Islet of Langerhans (tissue), 1 donor: ENCODE results near the gene DOC2B.
"Not testable (repeated sequence)": the region's sequence is repeated elsewhere in the genome, so short reads cannot be mapped to it uniquely, and the experiment has no call there.

Experiments used
- FAIRE-seq: peaks from one replicate; lab custom pipeline; 2011; peaks lifted over from hg19 to GRCh38; lab: Jason Lieb, UNC

Gene DOC2B

GRCh38 chr17:144936-145670 lies 36.3 kb downstream of the DOC2B start:
- no peak for FAIRE-seq

DNA sequence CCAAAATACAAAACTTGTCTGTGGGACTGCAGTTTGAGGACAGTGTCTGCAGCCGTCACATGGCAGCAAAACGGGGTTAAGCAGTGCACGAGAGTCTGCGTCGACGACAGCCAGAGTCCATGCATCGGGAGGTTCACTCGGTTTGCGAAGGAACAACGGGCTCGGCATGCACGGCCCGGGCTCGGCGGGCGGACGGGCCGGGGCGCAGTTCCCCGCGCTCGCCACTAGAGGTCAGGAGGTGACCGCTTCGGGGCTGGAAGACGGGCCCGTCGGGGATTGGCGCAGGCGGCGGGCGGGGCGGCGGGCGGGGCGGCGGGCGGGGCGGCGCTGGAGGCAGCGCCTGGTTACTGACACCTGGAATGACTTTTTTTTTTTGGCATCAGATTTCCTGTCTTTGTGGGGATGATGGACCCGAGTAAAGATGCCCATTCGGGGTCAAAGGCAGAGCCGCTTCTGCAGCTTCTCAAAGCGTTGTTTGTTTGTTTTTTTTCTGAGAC lies 37.6 kb downstream of the DOC2B start:
- no peak for FAIRE-seq

DNA sequence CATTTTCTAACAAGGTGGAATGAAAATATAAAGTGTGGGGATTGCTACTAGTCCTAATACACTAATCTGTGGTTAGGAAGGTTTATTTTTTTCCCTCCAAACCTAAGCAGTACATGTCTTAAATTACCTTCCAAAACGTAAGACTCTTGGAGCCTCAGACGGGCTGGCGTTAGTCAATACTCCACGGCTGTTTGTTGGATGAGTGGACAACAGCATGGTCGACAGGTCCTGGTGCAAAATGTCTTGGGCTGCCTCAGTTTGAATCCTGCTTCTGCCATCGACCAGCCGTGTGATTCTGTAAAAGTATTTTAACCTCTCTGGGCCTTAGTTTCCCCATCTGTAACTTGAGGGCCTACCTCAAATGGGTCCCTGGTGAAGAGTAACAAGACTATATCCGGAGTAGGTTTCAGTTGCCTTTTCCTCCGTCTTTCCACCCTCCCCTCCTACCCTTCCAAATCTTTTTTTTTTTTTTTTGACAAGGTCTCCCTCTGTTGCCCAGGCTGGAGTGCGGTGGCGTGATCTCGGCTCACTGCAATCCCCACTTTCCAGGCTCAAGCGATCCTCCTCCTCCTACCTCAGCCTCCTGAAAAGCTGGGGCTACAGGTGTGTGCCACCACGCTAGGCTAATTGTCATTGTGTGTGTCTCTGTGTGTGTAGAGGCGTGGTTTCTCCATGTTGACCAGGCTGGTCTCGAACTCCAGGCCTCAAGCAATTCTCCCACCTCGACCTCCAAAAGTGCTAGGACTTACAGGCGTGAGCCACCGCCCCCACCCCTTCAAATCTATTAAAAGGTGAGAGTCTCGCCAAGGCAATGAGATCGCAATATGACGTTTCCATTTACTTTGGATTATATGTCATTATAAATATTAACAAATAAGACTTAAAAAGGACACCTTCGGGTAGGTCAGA lies 38.3 kb downstream of the DOC2B start:
- no peak for FAIRE-seq

- FAIRE-seq: no peak
Measured at GRCh38 chr17:142102-142661, 39.3 kb downstream of the DOC2B start.

DNA sequence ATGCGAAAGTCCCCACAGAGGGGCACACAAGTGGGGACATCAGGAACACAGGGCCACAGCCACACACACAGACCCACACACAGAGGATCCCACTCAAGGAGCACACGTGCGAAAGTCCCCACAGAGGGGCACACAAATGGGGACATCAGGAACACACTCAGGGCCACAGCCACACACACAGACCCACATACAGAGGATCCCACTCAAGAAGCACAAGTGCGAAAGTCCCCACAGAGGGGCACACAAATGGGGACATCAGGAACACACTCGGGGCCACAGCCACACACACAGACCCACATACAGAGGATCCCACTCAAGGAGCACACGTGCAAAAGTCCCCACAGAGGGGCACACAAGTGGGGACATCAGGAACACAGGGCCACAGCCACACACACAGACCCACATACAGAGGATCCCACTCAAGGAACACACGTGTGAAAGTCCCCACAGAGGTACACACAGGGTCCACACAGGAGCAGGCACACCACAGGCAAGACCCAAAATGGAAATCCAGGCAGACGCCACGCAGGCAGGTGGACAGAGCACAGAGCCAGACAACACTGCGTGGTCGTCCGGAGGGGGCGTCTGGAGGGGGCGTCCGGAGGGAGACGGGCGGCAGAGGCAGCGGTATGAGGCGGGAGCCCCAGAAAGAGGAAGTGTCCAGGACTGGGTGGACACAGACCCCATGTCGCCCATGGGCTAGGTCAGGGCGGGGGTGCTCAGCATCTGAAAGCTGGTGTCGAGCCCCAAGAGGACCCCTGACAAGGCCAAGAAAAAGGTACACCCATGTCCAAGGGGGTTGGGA lies 41.8 kb downstream of the DOC2B start:
- not testable (repeated sequence) for FAIRE-seq

GRCh38 chr17:137166-137807 lies 44.2 kb downstream of the DOC2B start, which contains the start of gene SCGB1C2:
Gene SCGB1C2, plus strand, starts transcription at chr17:137569. Its CDS starts 22 bp downstream, at chr17:137591.
- FAIRE-seq: not testable (repeated sequence)

- not testable (repeated sequence) for FAIRE-seq
Measured at GRCh38 chr17:136531-136930, 44.9 kb downstream of the DOC2B start.

- not testable (repeated sequence) for FAIRE-seq
Measured at GRCh38 chr17:135895-136294, 45.6 kb downstream of the DOC2B start.

DNA sequence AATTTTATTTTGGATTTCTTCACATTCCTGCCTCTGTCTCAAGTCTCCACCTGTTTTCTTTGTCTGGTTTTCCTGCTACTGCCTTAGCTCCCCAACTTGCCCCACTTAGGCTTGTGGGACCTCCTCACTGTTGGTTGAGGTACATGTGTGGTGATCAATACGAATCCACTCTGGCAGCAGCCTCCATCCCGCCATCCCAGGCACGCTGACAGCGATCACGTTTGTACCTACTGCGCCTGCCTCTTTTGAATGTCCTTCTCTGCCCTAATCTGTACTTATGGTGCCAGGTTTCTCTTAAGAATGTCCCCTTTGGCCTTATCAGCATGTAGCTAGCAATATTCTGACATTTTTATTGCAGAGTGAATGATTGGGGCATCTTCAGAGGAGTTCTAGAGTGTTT lies 46.4 kb downstream of the DOC2B start:
- not testable (repeated sequence) for FAIRE-seq

GRCh38 chr17:134332-134785 lies 47.1 kb downstream of the DOC2B start:
- not testable (repeated sequence) for FAIRE-seq

GRCh38 chr17:133932-134331 lies 47.5 kb downstream of the DOC2B start:
- not testable (repeated sequence) for FAIRE-seq

DNA sequence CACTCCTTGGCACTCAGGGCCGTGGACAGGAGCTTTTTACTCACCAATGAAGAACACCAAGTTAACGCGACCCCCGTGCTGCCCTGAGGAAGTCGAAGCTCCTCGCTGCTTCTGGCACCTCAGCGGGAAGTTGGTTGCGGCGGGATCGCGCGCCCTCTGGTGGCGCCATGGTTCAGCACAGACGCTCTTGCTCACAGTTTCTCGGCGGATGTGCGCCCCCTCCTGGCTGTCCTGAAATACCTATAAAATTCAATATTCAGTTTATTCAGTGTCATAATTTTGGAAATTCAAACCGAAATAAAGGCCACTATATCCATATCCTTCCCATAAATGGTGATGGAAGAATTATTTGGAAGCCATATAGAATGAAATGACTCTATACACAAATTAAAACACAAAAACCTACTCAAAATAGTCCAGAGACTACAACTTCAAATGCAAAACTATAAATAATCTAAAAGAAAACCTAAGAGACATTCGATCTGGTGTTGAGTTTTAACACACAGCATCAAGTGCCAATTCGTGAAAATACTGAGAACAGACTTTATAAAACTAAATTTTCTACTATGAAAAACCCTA lies 63.0 kb downstream of the DOC2B start:
- FAIRE-seq: not testable (repeated sequence)

DNA sequence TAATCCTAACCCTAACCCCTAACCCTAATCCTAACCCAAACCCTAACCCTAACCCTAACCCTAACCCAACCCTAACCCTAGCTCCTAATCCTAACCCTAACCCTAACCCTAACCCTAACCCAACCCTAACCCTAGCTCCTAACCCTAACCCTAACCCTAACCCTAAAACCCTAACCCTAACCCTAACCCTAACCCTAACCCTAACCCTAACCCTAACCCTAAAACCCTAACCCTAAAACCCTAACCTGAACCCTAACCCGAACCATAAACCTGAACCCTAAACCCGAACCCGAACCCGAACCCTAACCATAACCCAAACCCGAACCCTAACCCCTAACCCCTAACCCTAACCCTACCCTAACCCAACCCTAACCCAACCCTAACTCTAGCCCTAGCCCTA lies 68.3 kb downstream of the DOC2B start:
- not testable (repeated sequence) for FAIRE-seq
